Osteoblast (primary cell): Measurements from ENCODE around the gene PMEL. TPM values are rescaled to one million over a fixed set of nuclear protein-coding genes. Genes with fewer than 3 reads are reported as not detected.
A peak's percentile ranks its signal among the peaks of the same experiment; 100 is the strongest.

Experiments
- DNase-seq: peaks from one replicate; pipeline ENCODE4 v3.0.0; 2011; ENCODE audit warnings: low spot score, mixed read lengths; ENCODE audit not compliant: insufficient read length; ENCODE audit errors: missing footprints
- H2AFZ ChIP-seq: 2 replicates; pipeline ENCODE4 v1.6.0; 2011; ENCODE audit warnings: mild to moderate bottlenecking, low read length
- H3K27ac ChIP-seq: 2 replicates; pipeline ENCODE4 v1.5.1; 2011; ENCODE audit warnings: mild to moderate bottlenecking, low read depth, low read length, moderate library complexity
- H3K27me3 ChIP-seq: 2 replicates; pipeline ENCODE4 v1.6.0; 2012; ENCODE audit warnings: mild to moderate bottlenecking, control low read depth, inconsistent platforms, low read length, moderate library complexity; ENCODE audit not compliant: insufficient read depth
- H3K36me3 ChIP-seq: 2 replicates; pipeline ENCODE4 v1.5.1; 2011; ENCODE audit warnings: mild to moderate bottlenecking, low read length, control low read depth, moderate library complexity; ENCODE audit not compliant: insufficient read depth
- H3K4me1 ChIP-seq: 2 replicates; pipeline ENCODE4 v1.5.1; 2011; ENCODE audit warnings: mild to moderate bottlenecking, low read length, control low read depth, moderate library complexity; ENCODE audit not compliant: insufficient read depth
- H3K4me2 ChIP-seq: 2 replicates; pipeline ENCODE4 v1.6.0; 2011; ENCODE audit warnings: mild to moderate bottlenecking, low read length; ENCODE audit not compliant: insufficient read depth
- H3K4me3 ChIP-seq: fragments of 200-600 bp; sonication (generic); 3 replicates; pipeline ENCODE4 v1.5.1; 2012; ENCODE audit warnings: mild to moderate bottlenecking, low read length, inconsistent platforms; ENCODE audit not compliant: insufficient read depth
- H3K79me2 ChIP-seq: 2 replicates; pipeline ENCODE4 v1.6.0; 2012; ENCODE audit warnings: mild to moderate bottlenecking, low read length, control low read depth, inconsistent platforms; ENCODE audit not compliant: insufficient read depth
- H3K9me3 ChIP-seq: 2 replicates; pipeline ENCODE4 v1.5.1; 2011; ENCODE audit warnings: low read depth, low read length, control low read depth
- H4K20me1 ChIP-seq: 2 replicates; pipeline ENCODE4 v1.6.0; 2012; ENCODE audit warnings: mild to moderate bottlenecking, low read length, control low read depth; ENCODE audit not compliant: insufficient read depth
- total RNA-seq: library from RNA; depleted of rRNA; stranded (reverse); fragments of >200 nt; gene quantifications from 2 replicates; pipeline ENCODE4 v1.2.3, GENCODE V29; 2012
- TF ChIP-seq, protein P1 (sequence below): IDR thresholded peaks from 2 replicates; pipeline ENCODE4 v1.5.1; 2011; ENCODE audit warnings: mild to moderate bottlenecking, low read depth, low read length, moderate library complexity; ENCODE audit errors: extremely low read depth

Gene PMEL
- total RNA-seq, 1 donor, result 0.72 TPM

DNA sequence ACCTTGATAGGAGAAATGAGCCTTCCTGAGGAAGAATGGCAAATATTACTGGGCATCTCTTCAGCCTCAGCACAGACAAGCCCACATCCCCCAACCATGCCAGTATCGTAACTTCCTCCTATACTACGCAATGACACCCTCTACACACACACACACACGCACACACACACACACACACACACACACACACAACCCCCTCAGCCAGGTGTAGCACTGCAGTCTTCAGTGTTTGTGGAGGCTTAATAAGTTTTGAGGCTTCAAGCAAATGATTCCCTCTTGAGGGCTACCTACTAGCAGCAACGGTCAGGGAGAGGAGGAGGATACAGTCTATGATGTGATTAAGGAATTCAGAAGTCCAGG is 33.3 kb downstream of the PMEL start:
- H4K20me1 ChIP-seq, result no peaks in the 10 kb centered on the region
- peak; percentile 76 for DNase-seq
- TF ChIP-seq, protein P1, sequence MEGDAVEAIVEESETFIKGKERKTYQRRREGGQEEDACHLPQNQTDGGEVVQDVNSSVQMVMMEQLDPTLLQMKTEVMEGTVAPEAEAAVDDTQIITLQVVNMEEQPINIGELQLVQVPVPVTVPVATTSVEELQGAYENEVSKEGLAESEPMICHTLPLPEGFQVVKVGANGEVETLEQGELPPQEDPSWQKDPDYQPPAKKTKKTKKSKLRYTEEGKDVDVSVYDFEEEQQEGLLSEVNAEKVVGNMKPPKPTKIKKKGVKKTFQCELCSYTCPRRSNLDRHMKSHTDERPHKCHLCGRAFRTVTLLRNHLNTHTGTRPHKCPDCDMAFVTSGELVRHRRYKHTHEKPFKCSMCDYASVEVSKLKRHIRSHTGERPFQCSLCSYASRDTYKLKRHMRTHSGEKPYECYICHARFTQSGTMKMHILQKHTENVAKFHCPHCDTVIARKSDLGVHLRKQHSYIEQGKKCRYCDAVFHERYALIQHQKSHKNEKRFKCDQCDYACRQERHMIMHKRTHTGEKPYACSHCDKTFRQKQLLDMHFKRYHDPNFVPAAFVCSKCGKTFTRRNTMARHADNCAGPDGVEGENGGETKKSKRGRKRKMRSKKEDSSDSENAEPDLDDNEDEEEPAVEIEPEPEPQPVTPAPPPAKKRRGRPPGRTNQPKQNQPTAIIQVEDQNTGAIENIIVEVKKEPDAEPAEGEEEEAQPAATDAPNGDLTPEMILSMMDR, result no peak
- peaks cover 24% of the 10 kb centered on the region for H3K79me2 ChIP-seq
- peak overlapping the region; percentile 87 for H2AFZ ChIP-seq
- peaks cover 36% of the 10 kb centered on the region for H3K4me1 ChIP-seq
- peak overlapping the region; percentile 66 for H3K27ac ChIP-seq
- no peaks in the 10 kb centered on the region for H3K27me3 ChIP-seq
- H3K4me2 ChIP-seq, result peak overlapping the region; percentile 89
- peaks cover 8% of the 10 kb centered on the region for H3K36me3 ChIP-seq
- H3K4me3 ChIP-seq, result peak overlapping the region; percentile 77
- no peaks in the 10 kb centered on the region for H3K9me3 ChIP-seq

DNA sequence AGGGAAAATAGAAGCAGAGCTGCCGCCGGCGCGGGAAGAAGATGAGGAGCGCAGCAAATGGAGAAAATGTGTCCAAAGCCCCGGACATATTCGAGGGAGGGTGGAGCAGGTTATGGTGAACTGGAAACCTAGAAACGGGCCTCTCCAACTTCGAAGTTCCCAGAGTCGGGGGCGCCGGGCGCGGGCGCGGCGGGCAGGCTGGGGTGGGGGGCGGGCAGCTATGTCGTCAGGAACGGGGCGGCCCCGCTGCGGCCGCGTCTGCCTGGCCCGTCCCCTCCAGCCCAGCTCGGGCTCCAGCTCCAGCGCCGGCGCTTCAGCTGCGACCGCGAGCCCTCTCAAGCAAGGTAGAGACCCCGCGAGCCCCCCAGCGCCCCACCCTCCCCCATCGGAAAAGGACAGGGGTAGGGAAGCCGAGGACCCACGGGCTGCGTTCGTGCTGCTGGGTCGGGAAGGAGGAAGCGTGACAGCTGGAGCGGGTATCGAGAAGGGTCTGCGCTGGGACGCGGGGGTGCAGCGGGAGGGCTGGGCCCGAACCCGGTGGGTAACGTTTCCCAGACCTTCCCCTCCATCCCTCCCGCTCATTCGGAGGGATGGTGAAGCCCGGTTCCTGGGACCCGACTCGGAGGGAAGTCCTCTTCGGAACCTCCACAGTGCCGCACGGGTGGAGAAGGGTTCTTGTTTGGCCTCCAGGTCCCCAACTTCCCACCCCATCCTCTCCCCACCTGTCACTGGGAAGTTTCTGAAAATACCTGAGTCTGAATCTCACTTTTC is 33.9 kb downstream of the PMEL start:
- TF ChIP-seq, protein P1, result no peak
- H3K4me3 ChIP-seq, result peak overlapping the region; percentile 77
- peaks cover 6% of the 10 kb centered on the region for H3K36me3 ChIP-seq
- no peaks in the 10 kb centered on the region for H4K20me1 ChIP-seq
- DNase-seq, result peak; percentile 87
- H3K79me2 ChIP-seq, result peaks cover 28% of the 10 kb centered on the region
- no peaks in the 10 kb centered on the region for H3K9me3 ChIP-seq
- H3K4me1 ChIP-seq, result peaks cover 36% of the 10 kb centered on the region
- peak overlapping the region; percentile 83 for H3K27ac ChIP-seq
- H2AFZ ChIP-seq, result peak overlapping the region; percentile 89
- peak overlapping the region; percentile 89 for H3K4me2 ChIP-seq
- no peaks in the 10 kb centered on the region for H3K27me3 ChIP-seq

DNA sequence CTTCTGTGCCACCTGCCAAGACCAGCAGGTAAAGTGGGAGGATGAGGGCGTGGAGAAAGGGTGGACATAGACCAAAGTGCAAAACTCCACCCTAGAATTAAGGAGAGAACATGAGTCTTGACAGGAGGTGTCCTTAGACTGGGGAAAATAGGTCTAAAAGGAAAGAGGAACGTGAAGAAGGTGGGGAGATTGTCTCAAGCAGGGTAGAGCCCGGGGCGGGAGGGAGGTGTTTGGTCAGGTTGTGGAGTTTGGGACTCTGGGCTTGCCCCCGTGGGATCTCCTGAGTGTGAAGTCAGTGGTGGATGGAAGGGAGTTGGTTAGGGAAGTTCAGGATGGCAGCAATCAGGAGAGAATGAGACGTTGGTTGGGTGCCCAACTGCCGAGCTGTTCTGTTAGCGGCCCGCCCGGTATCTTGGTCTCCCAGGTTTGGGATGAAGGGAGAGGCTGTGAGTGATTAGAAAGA is 34.5 kb downstream of the PMEL start:
- Histone ChIP-seq H3K27me3 (no peaks in the 10 kb centered on the region), H3K4me3 (peak overlapping the region; percentile 77), H3K4me2 (peak overlapping the region; percentile 89), H3K9me3 (no peaks in the 10 kb centered on the region), H3K79me2 (peaks cover 31% of the 10 kb centered on the region), H4K20me1 (no peaks in the 10 kb centered on the region), H3K27ac (peak overlapping the region; percentile 83), H3K36me3 (no peaks in the 10 kb centered on the region), H2AFZ (peak overlapping the region; percentile 89), H3K4me1 (peaks cover 37% of the 10 kb centered on the region)
- TF ChIP-seq, protein P1, result no peak
- peak; percentile 87 for DNase-seq

DNA sequence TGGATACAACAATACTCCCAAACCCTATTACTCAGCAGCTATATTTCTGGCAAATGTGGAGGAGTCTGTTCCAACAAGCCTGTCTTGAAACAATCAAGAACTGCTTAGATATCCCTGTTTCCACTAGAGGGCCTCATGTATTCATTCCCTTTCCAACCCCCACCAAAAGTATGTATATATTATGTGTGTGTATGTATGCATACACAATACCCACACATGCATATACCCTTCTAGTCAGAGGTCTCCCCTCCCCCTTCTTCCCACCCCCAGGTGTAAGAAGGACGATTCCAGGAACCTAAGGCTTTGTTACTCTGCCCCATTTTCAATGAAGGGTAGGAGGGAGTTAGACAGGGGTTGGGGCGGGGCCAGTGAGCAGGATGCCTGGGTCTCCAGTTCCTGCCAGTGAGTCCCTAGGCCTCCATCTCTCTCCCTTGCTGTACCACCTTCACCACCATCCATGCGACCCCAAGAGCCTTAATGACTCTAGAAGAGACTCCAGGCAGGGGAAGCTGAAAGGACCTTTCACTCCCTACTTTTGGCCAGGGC is 35.0 kb downstream of the PMEL start, which contains the start of gene DGKA:
TSS of gene DGKA (plus strand) at position 392 of the 546 bp plus-strand sequence. CDS start 5,342 bp downstream, outside the sequence.
- Histone ChIP-seq H3K27ac (peak within 1 kb of the TSS; percentile 83), H4K20me1 (no peaks in the 10 kb centered on the region), H3K4me2 (peak within 1 kb of the TSS; percentile 89), H3K9me3 (no peaks in the 10 kb centered on the region), H3K4me3 (peak within 1 kb of the TSS; percentile 77), H3K27me3 (no peaks in the 10 kb centered on the region), H2AFZ (peak within 1 kb of the TSS; percentile 89), H3K4me1 (peaks cover 41% of the 10 kb centered on the region), H3K79me2 (peaks cover 36% of the 10 kb centered on the region), H3K36me3 (no peaks in the 10 kb centered on the region)
- TF ChIP-seq, protein P1, result peak; percentile 68
- peak; percentile 96 for DNase-seq
